DOHH2 (cell line): ENCODE measurements around the gene TOR4A.

Experiments used
- CTCF ChIP-seq: fragments of 200-600 bp; sonication (generic); IDR thresholded peaks from one replicate; pipeline ENCODE4 v1.5.1; 2014; ENCODE audit warnings: antibody characterized with exemption, mild to moderate bottlenecking, low read depth, low read length; ENCODE audit not compliant: poor library complexity, severe bottlenecking
- EZH2phosphoT487 ChIP-seq: fragments of 200-600 bp; sonication (generic); IDR thresholded peaks from 2 replicates; pipeline ENCODE4 v1.6.1; 2017; ENCODE audit warnings: borderline replicate concordance, mild to moderate bottlenecking, antibody characterized with exemption, low read length, moderate library complexity, mixed read lengths

GRCh38 chr9:137278061-137278701, 655 bp downstream of the TOR4A start:
- no peak for TF ChIP-seq EZH2phosphoT487
- no peak for TF ChIP-seq CTCF
